DLD1 (cell line): ENCODE measurements around the gene VWA8.
"Not testable (repeated sequence)": the region's sequence is repeated elsewhere in the genome, so short reads cannot be mapped to it uniquely, and the experiment has no call there.

Source experiments
- in situ Hi-C: cut with HindIII; loops from 2 replicates; pipeline ENCODE4 v1.10.0; 2017; ENCODE audit warnings: low sequenced_read_pairs

VWA8 gene

DNA sequence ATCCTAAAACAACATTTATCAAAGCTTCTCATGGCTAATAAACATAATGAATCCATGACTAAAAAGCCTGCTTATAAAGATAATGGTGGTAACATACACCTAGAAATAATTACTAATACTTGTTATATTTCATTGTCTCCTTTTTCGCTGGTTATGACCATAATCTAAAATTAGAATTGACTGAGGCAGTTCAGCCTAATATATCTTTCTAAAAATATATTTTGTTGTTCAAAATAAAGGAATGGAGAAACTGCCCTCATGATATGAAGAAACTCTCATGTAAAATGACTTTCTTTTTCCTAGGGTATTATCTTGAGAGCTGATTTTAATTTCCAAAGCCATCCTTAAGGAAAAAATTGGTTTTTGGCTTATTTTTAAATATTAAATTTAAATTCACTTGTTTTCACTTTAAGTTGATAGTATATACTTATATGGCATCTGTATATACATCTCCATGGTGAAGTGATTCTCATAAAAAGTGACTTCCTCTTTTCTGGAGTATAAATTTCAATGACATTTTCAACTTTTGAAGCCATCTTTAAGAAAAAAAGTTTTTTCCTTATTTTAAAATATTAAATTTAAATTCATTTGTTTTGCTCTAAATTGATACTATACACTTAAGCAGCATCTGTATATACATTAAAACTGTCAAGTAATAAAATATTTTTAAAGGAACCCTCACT is 204.6 kb downstream of the VWA8 start:
- in situ Hi-C loops, result no loop called here

DNA sequence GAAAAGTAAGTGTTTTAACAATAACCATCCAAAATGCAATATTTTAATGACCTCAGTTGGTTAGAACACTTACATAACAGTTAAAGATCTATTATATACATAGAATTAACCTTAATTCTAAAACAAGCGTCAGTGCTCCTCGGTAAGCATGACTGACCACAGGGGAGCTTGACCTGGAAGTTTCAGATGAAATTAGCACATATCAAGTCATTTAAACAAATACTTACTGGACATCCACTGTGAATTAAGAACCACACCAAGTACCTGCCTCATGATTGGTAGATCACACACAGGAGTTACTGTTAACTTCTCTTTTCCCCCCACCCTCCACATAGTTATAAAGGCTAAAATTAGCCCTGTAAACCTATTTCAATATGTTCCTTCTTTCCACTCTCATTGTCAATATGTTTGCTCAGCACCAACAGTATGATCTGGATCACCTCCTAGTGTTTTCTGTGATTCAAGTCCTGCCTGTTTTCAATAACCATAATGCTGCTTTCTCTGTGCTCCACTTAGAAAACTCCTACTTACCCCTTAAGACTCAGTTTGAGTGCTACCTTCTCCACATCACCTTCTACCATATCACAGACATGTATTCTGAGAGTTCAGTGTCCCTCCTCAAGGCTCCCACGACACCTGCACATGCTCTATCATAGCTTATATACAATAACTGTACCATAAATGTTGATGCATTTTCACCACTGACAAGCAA is 209.0 kb downstream of the VWA8 start:
- in situ Hi-C loops, result no loop called here

DNA sequence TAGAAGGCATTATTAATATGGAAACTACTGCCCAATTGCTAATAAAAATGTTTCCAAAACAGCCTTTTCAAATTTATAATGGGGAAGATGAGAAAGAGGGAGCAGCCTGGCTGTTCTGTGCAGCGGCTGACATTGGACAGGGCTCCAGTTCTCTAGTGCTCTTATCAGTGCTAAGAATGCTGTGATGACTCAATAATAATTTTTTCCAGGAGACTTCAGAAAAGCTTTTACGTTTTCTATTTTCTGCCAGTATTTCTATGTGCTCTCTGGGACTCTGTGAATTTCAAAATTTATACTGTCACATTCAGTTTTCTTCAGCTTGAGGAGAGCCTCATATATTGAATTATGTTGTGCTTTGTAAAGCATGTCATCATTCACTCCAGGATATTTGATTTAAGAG is 209.6 kb downstream of the VWA8 start:
- in situ Hi-C loops, result no loop called here

DNA sequence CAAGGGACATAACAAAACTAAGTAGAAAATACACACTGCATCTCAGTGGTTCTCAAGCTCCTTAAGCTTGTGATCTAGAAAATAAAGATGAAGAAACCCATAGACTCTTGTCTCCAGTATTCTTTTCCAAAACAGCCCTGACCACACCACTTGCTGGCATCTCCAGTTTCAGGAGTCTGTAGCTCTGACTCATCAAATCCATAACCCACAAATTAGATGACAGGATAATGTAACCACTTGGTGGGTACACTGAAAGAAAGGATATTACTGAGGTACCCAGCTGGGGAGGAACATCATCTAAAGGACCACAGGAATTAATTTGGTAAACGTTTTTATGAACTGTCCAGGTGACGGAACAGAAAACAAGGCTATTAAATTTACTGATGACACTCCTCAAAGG is 214.7 kb downstream of the VWA8 start:
- in situ Hi-C loops, result no loop called here

GRCh38 chr13:41745496-41745895 is 215.4 kb downstream of the VWA8 start:
- in situ Hi-C loops, result not testable (repeated sequence)

DNA sequence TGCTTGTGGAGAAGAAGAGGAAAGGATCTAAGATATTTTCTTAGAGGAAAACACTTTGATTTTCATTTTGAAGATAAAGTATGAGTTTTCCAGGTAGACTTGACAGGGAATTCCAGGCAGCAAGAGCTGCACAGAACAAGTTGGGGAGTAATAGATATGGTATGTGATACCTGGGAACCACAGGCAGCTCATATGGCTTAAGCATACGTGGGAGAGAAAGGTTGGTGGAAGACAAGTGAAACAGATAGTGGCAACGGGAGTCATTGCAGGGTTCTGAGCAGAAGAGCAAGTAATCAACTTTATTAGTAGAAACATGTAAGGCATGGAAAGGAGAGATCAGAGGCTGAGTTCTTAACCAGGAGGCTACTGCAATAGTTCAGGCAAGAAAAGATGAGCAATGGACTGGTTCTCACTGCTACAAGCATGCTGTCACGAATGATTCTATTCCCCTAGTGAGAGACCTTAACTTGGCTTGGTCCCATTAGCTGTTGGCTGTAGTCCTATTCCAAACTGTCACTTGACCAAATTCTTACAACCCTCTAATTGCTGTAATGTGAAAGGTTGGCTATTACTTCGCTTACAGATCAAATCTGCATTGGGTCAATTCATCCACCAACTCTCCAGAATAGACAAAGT is 217.9 kb downstream of the VWA8 start:
- in situ Hi-C loops, result no loop called here

DNA sequence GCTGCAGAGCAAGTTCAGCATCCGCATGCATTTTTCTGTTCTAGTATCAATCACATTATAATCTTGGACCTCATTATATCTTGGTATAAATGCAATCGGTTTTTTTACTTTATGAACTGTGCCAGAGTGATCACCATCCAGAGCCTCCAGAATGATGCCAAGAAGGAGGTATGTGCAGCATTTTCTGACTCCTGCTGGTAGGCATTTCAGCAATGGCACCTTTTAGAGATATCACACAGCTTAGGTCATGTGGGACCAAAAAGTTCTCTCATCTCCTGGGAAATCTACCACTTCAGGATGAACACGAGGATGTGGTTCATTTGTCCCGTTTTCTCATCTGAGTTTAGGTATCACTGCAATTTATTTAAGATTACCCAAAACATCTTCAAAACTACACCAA is 220.4 kb downstream of the VWA8 start:
- in situ Hi-C loops, result no loop called here

DNA sequence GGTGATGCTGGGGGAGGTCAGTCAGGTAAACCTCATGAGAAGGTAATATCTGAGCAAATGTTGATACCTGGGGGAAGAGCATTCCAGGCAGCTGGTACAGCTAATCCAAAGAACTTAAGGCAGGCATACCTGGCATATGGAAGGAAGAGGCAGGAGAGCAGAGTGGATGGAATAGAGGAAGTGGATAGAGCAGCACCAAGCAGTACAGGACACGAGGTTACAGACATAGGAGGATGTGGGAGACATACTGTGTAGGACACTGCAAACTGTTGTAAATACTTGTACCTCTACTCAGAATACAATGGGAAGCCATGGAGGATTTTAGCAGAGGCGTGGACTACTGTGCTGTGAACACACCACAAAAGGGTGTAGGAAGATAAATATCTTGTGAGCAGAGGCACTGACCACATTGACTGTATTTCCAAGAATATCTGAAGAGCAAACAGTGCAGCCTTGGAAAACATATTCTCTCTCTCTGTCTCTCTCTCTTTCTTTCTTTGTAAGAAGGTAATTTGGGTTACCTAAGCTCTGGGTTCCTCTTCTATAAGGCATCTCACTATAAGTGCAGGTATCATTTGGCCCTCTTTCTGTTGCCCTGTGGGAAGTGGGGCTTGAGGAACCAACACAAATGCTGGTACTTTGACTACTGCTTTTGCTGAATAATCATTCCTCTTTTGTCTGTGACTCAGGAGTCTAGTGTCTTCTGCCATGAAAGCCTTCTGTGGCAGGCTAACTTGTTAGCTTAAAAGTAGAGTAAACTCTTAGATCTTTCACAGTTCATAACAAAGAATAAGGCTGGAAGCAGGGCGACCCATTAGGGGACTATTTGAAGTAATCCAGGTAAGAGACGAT is 238.0 kb downstream of the VWA8 start:
- in situ Hi-C loops, result loop anchor here (10.0 kb wide), 1 partner anchor 228 kb away; no protein-coding TSS in a partner anchor

- in situ Hi-C loops, result loop anchor here (10.0 kb wide), 1 partner anchor 226 kb away; no protein-coding TSS in a partner anchor
Observed at GRCh38 chr13:41720839-41721561, 239.9 kb downstream of the VWA8 start.

GRCh38 chr13:41716236-41716635 is 244.7 kb downstream of the VWA8 start:
- in situ Hi-C loops, result no loop called here

- in situ Hi-C loops, result no loop called here
Observed at GRCh38 chr13:41713405-41713804, 247.5 kb downstream of the VWA8 start.

DNA sequence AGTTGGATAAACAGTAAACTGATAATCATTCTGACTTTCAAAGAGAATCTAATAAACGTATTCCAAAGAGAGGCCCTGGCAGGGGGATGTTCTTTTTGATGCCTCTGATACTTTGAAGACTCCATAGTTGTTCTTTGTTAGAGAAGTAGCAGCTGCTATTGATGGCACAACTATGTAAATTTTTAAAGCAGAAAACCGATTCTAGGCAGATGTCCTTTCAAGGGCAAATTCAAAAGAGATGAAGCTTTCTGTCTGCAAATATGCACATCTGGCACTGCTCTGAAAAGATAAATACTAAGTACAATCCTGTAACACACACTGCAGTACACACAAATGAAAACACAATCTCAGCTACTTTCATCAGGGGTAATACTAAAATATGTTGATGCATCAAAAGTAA is 250.1 kb downstream of the VWA8 start:
- in situ Hi-C loops, result no loop called here

GRCh38 chr13:41709511-41709910 is 251.4 kb downstream of the VWA8 start:
- in situ Hi-C loops, result no loop called here

DNA sequence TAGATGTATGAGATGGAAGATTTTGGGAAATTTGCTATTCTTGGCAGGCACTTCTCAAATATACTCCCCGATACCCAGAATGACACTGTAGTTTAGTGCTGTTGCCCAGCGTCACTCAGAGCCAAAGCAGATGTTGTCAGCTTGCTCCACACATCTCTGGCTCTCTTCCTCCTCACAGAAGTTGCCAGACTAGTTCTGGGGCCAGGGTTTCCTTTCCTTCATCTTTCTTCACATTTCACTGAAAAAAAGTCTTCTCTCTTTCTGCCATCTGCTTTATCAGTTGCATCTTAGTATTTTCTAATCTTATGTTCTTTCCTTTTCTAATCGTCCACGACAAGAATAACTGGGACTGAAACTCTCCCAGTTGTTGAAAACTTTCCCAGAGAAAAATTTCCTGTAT is 252.2 kb downstream of the VWA8 start:
- in situ Hi-C loops, result no loop called here

DNA sequence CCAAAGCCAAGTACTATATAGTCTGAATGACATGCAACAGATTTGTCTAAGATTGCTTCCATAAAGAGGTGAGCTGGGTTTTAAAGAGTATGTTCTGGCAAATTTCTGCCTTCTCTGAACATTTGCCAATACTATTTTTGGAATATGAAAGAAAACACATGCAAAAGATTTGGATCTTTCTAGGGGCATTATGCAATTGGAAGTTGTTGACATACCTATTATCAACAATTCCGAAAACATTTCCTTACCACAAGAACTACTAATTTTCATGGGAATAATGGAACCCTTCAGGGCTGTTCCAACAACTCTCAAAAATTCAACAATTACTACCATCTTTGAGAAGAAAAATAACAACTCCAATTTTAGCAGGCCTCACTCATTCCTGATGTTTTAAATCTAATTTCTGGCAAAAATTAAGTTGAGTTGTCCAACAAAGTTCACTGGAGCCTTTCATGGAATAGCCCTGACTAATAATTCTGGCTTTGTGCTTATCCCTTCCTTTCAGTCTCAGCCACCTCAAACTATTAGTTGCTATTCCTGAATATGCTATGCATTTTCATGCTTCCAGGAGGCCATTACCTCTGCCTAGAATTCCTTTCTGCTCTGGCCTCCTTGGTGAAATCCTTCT is 253.6 kb downstream of the VWA8 start:
- in situ Hi-C loops, result no loop called here

- in situ Hi-C loops, result no loop called here
Observed at GRCh38 chr13:41706152-41706551, 254.8 kb downstream of the VWA8 start.

DNA sequence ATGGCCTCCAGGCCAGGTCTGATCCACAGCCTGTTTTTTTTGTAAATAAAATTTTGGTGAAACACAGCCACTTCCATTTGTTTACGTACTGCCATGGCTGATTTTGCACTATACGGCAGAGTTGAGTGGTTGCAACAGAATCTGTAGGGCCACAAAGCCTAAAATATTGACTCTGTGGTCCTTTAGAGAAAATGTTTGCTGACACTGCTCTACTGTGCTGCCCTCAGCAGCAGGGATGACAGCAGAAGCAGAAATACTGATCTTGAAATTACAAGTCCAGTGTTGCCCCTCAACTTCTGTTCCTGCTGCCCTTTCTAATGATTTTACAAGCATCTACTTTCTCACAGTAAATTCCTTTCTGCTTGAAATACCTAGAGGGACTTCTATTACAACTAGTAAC is 258.4 kb downstream of the VWA8 start:
- in situ Hi-C loops, result no loop called here

GRCh38 chr13:41701676-41702075 is 259.2 kb downstream of the VWA8 start:
- in situ Hi-C loops, result no loop called here

DNA sequence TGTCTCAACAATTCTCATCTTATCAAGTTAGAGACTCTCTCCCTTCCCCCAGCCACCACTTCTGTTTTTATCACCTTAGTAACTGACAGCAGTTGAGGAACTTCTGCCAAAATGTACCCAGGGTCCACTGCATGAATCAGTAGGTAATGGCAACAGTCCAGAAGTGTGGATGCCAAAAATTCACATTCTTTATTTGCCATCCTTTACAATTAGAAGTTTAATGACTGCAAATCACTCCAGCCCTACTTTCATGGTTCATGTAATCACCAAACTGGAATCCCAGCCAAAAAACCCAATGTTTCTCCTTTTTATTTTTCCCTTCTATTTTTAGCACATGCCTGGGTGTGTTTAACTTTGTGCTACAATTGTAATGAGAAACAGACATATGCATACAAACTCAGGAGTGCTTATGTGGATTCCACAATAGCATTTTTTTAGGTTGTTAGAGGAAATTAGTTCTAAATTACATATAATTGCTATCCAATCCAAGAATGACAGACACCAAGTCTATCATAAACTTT is 260.1 kb downstream of the VWA8 start:
- in situ Hi-C loops, result no loop called here

GRCh38 chr13:41699759-41700158 is 261.1 kb downstream of the VWA8 start:
- in situ Hi-C loops, result no loop called here
